A673 (cell line): ENCODE data around the gene GLIPR1.

Experiments
- CTCF ChIP-seq: fragments of 300-800, 200-600 bp; sonication (generic); conservative IDR thresholded peaks from 2 replicates; pipeline ENCODE4 v1.5.1; 2017; ENCODE audit warnings: low read depth, mild to moderate bottlenecking, antibody characterized with exemption, low read length, moderate library complexity, mixed read lengths
- EZH2 ChIP-seq: fragments of 200-600 bp; sonication (generic); IDR thresholded peaks from 2 replicates; pipeline ENCODE4 v1.6.1; 2017; ENCODE audit warnings: borderline replicate concordance, low read depth, mild to moderate bottlenecking, mixed read lengths, antibody characterized with exemption, low read length; ENCODE audit not compliant: poor library complexity, severe bottlenecking

GRCh38 chr12:75509621-75510020 lies 29.1 kb downstream of the GLIPR1 start:
- TF ChIP-seq CTCF, result no peak
- no peak for TF ChIP-seq EZH2
